Measurements from ENCODE around the gene POLR2L. TPM values are rescaled to one million over a fixed set of nuclear protein-coding genes. Genes with fewer than 3 reads are reported as not detected.

POLR2L gene
- total and polyA plus RNA-seq, 9 donors: 4.9 to 89.3 (median 62.7) TPM

GRCh38 chr11:846496-847098 lies 4.3 kb upstream of the POLR2L start:
- no peak for DNase-seq
- peak overlapping the region; percentile 74 to 92 for H3K27ac ChIP-seq
- TF ChIP-seq CTCF (IDR thresholded peaks at IDR 0.05) (no peak), EP300 (IDR thresholded peaks at IDR 0.05) (no peak), POLR2A (IDR thresholded peaks at IDR 0.05) (no peak)
- H3K9me3 ChIP-seq: no peaks in the 10 kb centered on the region
- peaks cover 31% of the 10 kb centered on the region for H3K4me1 ChIP-seq (ENCODE audit: insufficient read depth)
- H3K4me3 ChIP-seq: no peak overlapping the region
- intact Hi-C loops (cut with DNase I): loop anchor here in 1 of 4 donors (10.0 kb wide), 1 partner anchor 618 kb away; no protein-coding TSS in a partner anchor
- H3K36me3 ChIP-seq: no peaks in the 10 kb centered on the region
- 77 to 83% (median 81%) methylated on average over 11 of the region's 11 CpGs for WGBS, 3 donors
- H3K27me3 ChIP-seq: no peaks in the 10 kb centered on the region

GRCh38 chr11:845872-846495 lies 3.7 kb upstream of the POLR2L start:
- H3K27me3 ChIP-seq: no peaks in the 10 kb centered on the region
- 27 to 31% (median 30%) methylated on average over 7 to 8 of the region's 8 CpGs for WGBS, 3 donors
- H3K4me1 ChIP-seq (ENCODE audit: insufficient read depth): peaks cover 32% of the 10 kb centered on the region
- no peak for DNase-seq
- no peaks in the 10 kb centered on the region for H3K36me3 ChIP-seq
- H3K4me3 ChIP-seq: no peak overlapping the region
- TF ChIP-seq POLR2A (IDR thresholded peaks at IDR 0.05) (no peak), CTCF (IDR thresholded peaks at IDR 0.05) (no peak), EP300 (IDR thresholded peaks at IDR 0.05) (no peak)
- no peaks in the 10 kb centered on the region for H3K9me3 ChIP-seq
- intact Hi-C loops (cut with DNase I): loop anchor here in 1 of 4 donors (10.0 kb wide), 1 partner anchor 619 kb away; no protein-coding TSS in a partner anchor
- peak overlapping the region; percentile 74 to 92 for H3K27ac ChIP-seq

DNA sequence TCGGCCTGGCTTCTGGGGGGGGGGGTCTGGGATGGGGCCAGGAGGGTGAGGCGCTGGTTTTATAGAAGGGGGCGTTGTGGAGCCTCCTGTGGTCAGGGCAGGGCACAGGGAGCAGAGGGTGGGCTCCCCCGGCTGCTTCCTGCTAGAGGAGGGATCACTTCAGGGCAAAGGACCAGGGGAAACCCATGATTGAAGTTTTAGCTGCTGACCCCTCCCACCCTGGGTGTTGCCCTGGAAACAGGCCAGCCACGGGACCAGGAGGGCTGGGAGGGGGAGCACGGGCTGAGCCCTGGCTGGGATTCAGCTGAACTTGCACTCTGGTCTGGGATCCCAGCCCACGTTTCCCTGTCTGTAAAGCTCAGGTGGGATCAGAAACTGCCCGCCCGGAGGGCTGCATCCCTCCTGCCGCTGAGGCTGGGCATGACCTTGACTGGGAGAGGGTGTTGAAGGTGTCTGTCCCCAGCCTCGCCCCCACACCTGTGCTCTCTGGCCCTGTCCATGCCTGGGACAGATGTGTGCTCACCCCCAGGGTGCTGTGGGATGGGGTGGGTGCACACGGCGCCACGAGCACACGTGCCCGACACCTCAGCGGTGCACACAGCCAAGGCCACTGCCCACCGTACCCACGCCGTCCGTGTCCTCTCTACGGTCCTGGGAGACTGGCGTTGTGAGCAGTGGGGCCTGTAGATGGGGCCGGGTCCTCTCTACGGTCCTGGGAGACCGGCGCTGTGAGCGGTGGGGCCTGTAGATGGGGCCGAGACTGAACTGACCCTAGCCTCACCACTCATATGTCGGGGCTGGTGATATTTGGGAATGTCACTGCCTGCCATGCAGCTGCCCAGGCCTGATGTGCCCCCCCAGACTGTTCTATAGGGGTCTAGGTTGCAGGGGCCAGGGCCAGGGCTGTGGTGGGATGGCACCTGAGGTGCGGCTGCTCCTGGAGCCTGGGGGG lies 2.6 kb upstream of the POLR2L start:
- peak; percentile 95 to 97 (median 95) for DNase-seq
- Histone ChIP-seq H3K27me3 (no peaks in the 10 kb centered on the region), H3K36me3 (no peaks in the 10 kb centered on the region), H3K4me3 (peak overlapping the region; percentile 49), H3K9me3 (no peaks in the 10 kb centered on the region), H3K4me1 (ENCODE audit: insufficient read depth) (peaks cover 32% of the 10 kb centered on the region), H3K27ac (peak overlapping the region; percentile 74 to 92)
- 11 to 16% (median 15%) methylated on average over 28 to 31 of the region's 31 CpGs for WGBS, 3 donors
- TF ChIP-seq POLR2A (IDR thresholded peaks at IDR 0.05) (peak; percentile 18), CTCF (IDR thresholded peaks at IDR 0.05) (no peak)
- intact Hi-C loops (cut with DNase I): loop anchor here in 1 of 4 donors (5.0 to 10.0 kb wide), 2 partner anchors 38 to 620 kb away; partner anchors contain the start of genes PIDD1 and RPLP2

Data from ovary (tissue), 9 donors.